Muscle layer of colon (tissue), 2 donors: ENCODE measurements around the gene RGS6.
"Not testable (repeated sequence)": the region's sequence is repeated elsewhere in the genome, so short reads cannot be mapped to it uniquely, and the experiment has no call there.

ENCODE experiments used
- H3K27ac ChIP-seq: one replicate; pipeline ENCODE4 v1.7.0; 2013; ENCODE audit warnings: low read depth, mild to moderate bottlenecking, low read length, moderate library complexity
- H3K27me3 ChIP-seq, 2 donors: one replicate each; pipeline ENCODE4 v1.7.0; 2013; ENCODE audit warnings: low read length in 2 of 2, mild to moderate bottlenecking in 2 of 2; ENCODE audit not compliant: insufficient read depth in 2 of 2, control insufficient read depth in 1 of 2
- H3K36me3 ChIP-seq: one replicate; pipeline ENCODE4 v1.7.0; 2013; ENCODE audit warnings: mild to moderate bottlenecking, low read length; ENCODE audit not compliant: insufficient read depth
- H3K4me1 ChIP-seq: one replicate; pipeline ENCODE4 v1.7.0; 2013; ENCODE audit warnings: mild to moderate bottlenecking, low read length; ENCODE audit not compliant: insufficient read depth
- H3K4me3 ChIP-seq, 2 donors: one replicate each; pipeline ENCODE4 v1.7.0; 2013; ENCODE audit warnings: low read length in 2 of 2, low read depth in 1 of 2, mild to moderate bottlenecking in 1 of 2, moderate library complexity in 1 of 2
- H3K9ac ChIP-seq: one replicate; pipeline ENCODE4 v1.7.0; 2013; ENCODE audit warnings: low read length
- H3K9me3 ChIP-seq: one replicate; pipeline ENCODE4 v1.7.0; 2013; ENCODE audit warnings: mild to moderate bottlenecking, low read length
- donor health status: abdominal sarcoma.
- donor health status: Adenocarcinoma of cecum.

The RGS6 gene

DNA sequence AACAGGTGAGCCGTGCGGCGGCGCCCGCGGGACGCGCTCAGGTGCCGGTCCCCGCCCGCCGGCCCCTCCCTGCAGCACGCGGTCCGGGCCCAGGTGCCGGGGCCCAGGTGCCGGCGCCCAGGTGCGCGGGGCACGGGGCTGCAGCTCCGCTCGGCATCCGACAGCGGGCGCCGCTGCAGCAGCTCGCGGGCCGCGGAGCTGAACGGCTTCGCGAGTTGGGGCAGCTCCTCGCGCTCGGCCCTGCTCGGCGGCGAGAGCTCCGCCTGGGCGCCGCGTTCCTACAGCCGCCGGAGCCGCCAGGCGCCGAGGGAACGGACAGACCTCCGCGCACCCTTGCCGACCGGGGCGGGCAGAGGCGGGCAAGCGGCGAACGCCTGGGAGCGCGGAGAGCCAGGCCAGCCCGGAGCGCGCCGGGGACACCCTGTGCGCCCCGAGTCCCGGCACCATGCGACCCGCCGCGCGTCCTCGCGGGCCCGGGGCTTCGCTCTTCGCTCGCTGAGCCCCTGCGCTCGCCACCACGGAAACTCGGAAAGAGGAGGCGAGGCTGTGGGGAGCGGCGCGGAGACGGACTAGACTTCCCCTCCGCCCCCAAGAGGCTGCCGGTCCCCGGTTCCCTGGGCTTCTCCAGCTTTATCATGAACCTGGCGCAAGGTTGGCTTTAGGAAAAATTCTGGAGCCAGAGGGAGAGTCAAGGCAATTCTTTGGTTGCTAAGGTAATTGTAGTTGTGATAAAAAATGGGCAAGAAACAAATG, at the start of gene RGS6:
Gene RGS6 (plus strand): TSS at position 201 of the 753 bp plus-strand sequence.
- no peak within 1 kb of the TSS for H3K27ac ChIP-seq
- no peaks in the 10 kb centered on the region for H3K36me3 ChIP-seq
- H3K9ac ChIP-seq: no peak within 1 kb of the TSS
- no peaks in the 10 kb centered on the region for H3K9me3 ChIP-seq
- peaks cover 20 to 26% of the 10 kb centered on the region in 2 donors for H3K27me3 ChIP-seq
- H3K4me1 ChIP-seq: peaks cover 8% of the 10 kb centered on the region
- H3K4me3 ChIP-seq: peak within 1 kb of the TSS; percentile 14 to 20

GRCh38 chr14:71883094-71883493, 49.1 kb upstream of the RGS6 start:
- Histone ChIP-seq H3K9ac (no peak overlapping the region), H3K27ac (no peak overlapping the region), H3K9me3 (no peaks in the 10 kb centered on the region), H3K27me3 (no peaks in the 10 kb centered on the region), H3K4me1 (no peaks in the 10 kb centered on the region), H3K36me3 (no peaks in the 10 kb centered on the region), H3K4me3 (no peak overlapping the region)

DNA sequence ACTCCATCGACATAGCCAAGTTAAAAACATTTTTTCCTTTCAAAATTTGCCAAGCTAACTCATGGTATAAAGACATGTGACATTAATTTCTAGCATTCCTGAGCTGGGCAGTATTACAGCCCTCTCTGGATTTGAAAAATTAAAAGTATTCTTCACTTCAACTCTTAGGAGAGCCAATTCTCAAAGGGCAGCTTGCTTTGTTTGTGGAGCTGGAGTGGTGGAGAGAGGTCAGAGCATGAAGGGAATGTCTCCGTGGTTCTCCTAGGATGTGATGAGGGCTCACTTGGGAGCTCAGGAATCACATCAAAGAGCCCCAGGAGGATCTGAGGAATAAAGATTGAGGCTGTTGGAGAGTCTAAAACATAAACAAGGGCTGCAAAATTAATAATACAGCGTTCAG, 46.9 kb upstream of the RGS6 start:
- H3K27me3 ChIP-seq: no peaks in the 10 kb centered on the region
- H3K4me3 ChIP-seq: no peak overlapping the region
- H3K4me1 ChIP-seq: no peaks in the 10 kb centered on the region
- no peak overlapping the region for H3K27ac ChIP-seq
- H3K9me3 ChIP-seq: no peaks in the 10 kb centered on the region
- no peaks in the 10 kb centered on the region for H3K36me3 ChIP-seq
- no peak overlapping the region for H3K9ac ChIP-seq

DNA sequence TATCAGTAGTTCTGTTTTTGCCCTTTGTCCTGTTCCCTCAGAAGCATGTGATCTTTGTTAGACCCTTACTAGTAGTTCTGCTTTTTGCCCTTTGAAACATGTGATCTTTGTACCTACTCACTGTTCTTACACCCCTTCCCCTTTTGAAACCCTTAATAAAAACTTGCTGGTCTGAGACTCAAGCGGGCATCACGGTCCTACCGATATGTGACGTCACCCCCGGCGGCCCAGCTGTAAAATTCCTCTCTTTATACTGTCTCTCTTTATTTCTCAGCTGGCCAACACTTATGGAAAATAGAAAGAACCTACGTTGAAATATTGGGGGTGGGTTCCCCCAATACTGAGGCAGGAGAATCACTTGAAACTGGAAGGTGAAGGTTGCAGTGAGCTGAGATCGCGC, 44.4 kb upstream of the RGS6 start:
- not testable (repeated sequence) for H3K27me3 ChIP-seq, H3K9ac ChIP-seq

DNA sequence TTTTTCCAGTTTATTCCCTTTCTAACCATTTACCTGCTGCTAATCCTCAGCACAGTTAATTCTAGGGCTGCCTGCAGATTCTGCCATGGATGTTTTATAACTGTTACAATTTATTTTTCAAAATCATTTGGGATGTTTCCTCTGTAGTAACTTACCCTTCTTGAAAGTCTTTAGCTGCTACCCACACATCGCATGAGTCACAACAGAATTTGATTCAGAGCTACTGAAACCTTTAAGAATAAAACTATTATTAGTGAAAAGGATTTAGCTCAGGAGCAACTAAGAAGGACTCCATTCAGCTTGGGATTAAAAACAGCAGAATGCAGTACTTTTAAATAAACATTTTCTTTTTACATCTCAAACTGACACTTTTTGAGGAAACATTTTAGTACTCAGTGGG, 41.7 kb upstream of the RGS6 start:
- no peaks in the 10 kb centered on the region for H3K9me3 ChIP-seq
- no peaks in the 10 kb centered on the region for H3K27me3 ChIP-seq
- H3K4me3 ChIP-seq: no peak overlapping the region
- no peaks in the 10 kb centered on the region for H3K4me1 ChIP-seq
- no peak overlapping the region for H3K9ac ChIP-seq
- no peaks in the 10 kb centered on the region for H3K36me3 ChIP-seq
- H3K27ac ChIP-seq: no peak overlapping the region

More for the DNA sequence above, 44.4 kb upstream of the RGS6 start:
- not testable (repeated sequence) for H3K4me1 ChIP-seq, H3K36me3 ChIP-seq, H3K9me3 ChIP-seq, H3K27ac ChIP-seq, H3K4me3 ChIP-seq

GRCh38 chr14:71891185-71891584, 41.0 kb upstream of the RGS6 start:
- no peak overlapping the region for H3K27ac ChIP-seq
- H3K4me1 ChIP-seq: no peaks in the 10 kb centered on the region
- H3K9ac ChIP-seq: no peak overlapping the region
- no peaks in the 10 kb centered on the region for H3K36me3 ChIP-seq
- no peaks in the 10 kb centered on the region for H3K9me3 ChIP-seq
- no peaks in the 10 kb centered on the region for H3K27me3 ChIP-seq
- no peak overlapping the region for H3K4me3 ChIP-seq

GRCh38 chr14:71891970-71892369, 40.3 kb upstream of the RGS6 start:
- Histone ChIP-seq H3K27ac (no peak overlapping the region), H3K4me3 (no peak overlapping the region), H3K27me3 (no peaks in the 10 kb centered on the region), H3K4me1 (no peaks in the 10 kb centered on the region), H3K9me3 (no peaks in the 10 kb centered on the region), H3K36me3 (no peaks in the 10 kb centered on the region), H3K9ac (no peak overlapping the region)

- no peaks in the 10 kb centered on the region for H3K9me3 ChIP-seq
- no peaks in the 10 kb centered on the region for H3K4me1 ChIP-seq
- no peak overlapping the region for H3K9ac ChIP-seq
- H3K27me3 ChIP-seq: no peaks in the 10 kb centered on the region
- no peak overlapping the region for H3K4me3 ChIP-seq
- H3K36me3 ChIP-seq: no peaks in the 10 kb centered on the region
- H3K27ac ChIP-seq: no peak overlapping the region
Observed at GRCh38 chr14:71905031-71905430, 27.2 kb upstream of the RGS6 start.

DNA sequence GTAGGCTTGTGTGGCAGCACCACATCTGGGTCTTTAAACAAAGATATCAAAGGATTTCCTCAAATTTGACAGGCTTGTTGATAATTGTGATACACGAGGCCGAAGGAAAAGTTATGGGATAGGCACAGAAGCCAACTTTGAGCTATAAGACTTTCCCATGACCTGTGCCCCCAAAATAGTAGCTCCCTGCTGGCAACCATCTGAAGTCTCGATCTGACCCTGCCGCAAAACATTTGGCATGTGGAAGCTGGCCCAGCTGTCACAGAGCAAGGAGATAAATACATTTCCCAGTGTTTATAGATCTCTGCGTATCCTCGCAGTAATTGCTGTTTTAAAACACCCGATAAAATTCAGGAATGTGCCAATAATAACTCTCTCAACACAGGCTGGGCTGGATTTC, 26.4 kb upstream of the RGS6 start:
- H3K9me3 ChIP-seq: no peaks in the 10 kb centered on the region
- H3K4me1 ChIP-seq: no peaks in the 10 kb centered on the region
- H3K27me3 ChIP-seq: no peaks in the 10 kb centered on the region
- H3K4me3 ChIP-seq: no peak overlapping the region
- H3K27ac ChIP-seq: no peak overlapping the region
- H3K36me3 ChIP-seq: no peaks in the 10 kb centered on the region
- H3K9ac ChIP-seq: no peak overlapping the region

DNA sequence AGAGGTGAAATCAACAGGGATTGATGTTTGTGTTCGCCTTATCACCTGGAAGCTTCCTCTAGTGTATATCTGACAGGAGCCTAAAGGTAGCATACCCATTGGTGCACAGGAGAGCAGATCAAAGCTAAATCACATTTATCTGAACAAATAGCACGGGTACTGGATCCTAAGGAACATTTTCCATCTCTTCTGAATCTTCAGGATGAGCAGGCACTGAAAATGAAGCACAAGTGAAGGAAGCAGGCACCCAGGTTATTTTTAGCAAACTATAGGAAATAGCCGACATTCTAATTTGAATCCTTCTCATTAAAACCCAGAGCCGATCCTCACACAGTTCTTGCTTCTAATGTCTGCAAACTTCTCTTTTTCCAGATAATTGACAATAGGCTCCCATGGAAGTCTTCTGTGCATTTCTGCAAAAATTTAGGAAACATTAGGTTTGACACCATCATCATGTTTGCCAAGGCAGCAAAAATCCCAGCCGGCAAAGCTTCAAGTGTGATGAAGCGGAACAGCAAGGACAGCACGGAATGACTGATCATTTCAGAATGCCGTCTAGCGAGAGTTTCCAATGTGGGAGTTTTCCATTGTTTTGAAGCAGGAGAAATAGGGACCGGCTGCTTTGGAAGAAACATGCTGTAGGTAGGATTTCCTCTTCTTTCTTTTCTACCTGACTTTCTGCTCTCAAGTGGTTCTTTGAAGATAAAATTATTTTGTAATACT, 24.3 kb upstream of the RGS6 start:
- Histone ChIP-seq H3K9ac (no peak overlapping the region), H3K36me3 (no peaks in the 10 kb centered on the region), H3K4me1 (no peaks in the 10 kb centered on the region), H3K4me3 (no peak overlapping the region), H3K27ac (no peak overlapping the region), H3K9me3 (no peaks in the 10 kb centered on the region), H3K27me3 (no peaks in the 10 kb centered on the region)

GRCh38 chr14:71911669-71912068, 20.6 kb upstream of the RGS6 start:
- Histone ChIP-seq H3K9ac (no peak overlapping the region), H3K27me3 (no peaks in the 10 kb centered on the region), H3K4me3 (no peak overlapping the region), H3K4me1 (no peaks in the 10 kb centered on the region), H3K9me3 (no peaks in the 10 kb centered on the region), H3K27ac (no peak overlapping the region), H3K36me3 (no peaks in the 10 kb centered on the region)

DNA sequence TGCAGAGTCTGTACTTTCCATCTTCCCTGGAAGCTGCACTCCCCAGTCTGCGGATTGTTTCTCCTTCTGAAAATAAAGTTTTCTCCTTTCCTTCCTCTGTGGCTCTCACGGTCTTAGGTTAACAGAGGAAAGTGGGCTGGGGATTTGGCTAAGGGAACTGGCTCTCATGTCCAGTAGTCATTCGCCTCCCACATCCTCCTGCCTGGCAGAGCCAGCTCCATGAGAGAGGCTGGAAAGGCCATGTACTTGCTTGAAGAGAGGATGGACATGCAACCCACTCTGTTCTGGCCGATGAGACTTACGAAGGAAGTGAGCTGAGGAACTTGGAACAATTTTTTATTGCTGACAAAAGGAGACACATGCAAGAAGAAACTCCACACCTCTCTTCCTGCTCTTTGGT, 18.9 kb upstream of the RGS6 start:
- Histone ChIP-seq H3K9ac (no peak overlapping the region), H3K27me3 (no peaks in the 10 kb centered on the region), H3K36me3 (no peaks in the 10 kb centered on the region), H3K4me1 (no peaks in the 10 kb centered on the region), H3K4me3 (no peak overlapping the region), H3K9me3 (no peaks in the 10 kb centered on the region), H3K27ac (no peak overlapping the region)
